GM12865 (cell line): Measurements from ENCODE around the gene IGSF23.

Experiments
- DNase-seq: peaks from one replicate; pipeline ENCODE4 v3.0.0; 2010; ENCODE audit warnings: low read depth
- H3K4me3 ChIP-seq: 2 replicates; pipeline ENCODE4 v1.5.1; 2011; ENCODE audit warnings: mild to moderate bottlenecking, low read depth, low read length, control low read depth
- CTCF ChIP-seq: IDR thresholded peaks from 2 replicates; pipeline ENCODE4 v1.5.1; 2011; ENCODE audit warnings: low read length, control low read depth, low read depth, inconsistent platforms; ENCODE audit not compliant: insufficient read depth; ENCODE audit errors: missing control alignments

The IGSF23 gene

DNA sequence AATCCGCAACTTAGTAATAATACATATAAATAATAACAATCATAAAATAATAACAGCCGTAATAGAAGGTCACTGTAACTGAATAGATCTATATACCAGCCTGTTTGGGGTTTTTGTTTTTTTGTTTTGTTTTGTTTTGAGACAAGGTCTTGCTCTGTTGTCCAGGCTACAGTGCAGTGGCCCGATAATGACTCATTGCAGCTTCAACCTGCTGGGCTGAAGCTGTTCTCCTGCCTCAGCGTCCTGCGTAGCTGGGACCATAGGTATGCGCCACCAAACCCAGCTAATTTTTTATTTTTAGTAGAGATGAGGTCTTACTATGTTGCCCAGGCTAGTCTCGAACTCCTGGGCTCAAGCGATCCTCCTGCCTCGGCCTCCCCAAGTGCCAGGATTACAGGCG is 950 bp downstream of the IGSF23 start:
- TF ChIP-seq CTCF, result no peak
- H3K4me3 ChIP-seq, result no peak overlapping the region
- no peak for DNase-seq

- no peak for TF ChIP-seq CTCF
- DNase-seq, result no peak
- no peak overlapping the region for H3K4me3 ChIP-seq
Measured at GRCh38 chr19:44615863-44616247, 2.5 kb downstream of the IGSF23 start.

- DNase-seq, result no peak
- TF ChIP-seq CTCF, result no peak
Measured at GRCh38 chr19:44617110-44617880, 3.9 kb downstream of the IGSF23 start.

DNA sequence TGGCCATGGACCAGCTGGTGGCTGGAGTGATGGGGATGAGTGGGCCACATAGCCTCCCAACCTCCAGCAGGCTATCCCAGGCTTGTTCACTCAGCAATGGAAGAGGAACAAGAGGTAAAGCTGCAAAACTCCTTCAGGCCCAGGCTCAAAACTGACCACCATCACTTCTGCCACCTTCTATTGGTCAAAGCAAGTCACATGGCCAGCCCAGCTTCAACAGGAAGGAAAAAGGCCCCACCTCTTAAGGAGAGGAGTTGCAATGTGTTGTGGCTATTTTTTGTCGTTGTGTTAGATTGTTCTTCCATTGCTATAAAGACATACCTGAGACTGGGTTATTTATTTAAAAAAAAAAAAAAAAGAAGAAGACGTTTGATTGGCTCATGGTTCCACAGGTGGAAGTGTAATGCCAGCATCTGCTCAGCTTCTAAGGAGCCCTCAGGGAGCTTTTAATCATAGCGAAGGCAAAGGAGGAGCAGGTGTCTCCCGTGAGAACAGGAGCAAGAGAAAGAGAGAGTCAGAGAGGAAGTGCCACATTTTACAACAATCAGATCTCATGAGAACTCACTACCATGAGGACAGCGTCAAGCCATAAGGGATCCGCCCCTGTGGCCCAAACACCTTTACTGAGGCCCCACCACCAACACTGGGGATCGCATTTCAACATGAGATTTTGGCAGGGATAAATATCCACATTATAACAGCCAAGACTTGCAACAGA is 5.4 kb downstream of the IGSF23 start:
- no peak for DNase-seq
- no peak for TF ChIP-seq CTCF
- H3K4me3 ChIP-seq, result no peak overlapping the region

More at GRCh38 chr19:44617110-44617880, 3.9 kb downstream of the IGSF23 start:
- no peak overlapping the region for H3K4me3 ChIP-seq

DNA sequence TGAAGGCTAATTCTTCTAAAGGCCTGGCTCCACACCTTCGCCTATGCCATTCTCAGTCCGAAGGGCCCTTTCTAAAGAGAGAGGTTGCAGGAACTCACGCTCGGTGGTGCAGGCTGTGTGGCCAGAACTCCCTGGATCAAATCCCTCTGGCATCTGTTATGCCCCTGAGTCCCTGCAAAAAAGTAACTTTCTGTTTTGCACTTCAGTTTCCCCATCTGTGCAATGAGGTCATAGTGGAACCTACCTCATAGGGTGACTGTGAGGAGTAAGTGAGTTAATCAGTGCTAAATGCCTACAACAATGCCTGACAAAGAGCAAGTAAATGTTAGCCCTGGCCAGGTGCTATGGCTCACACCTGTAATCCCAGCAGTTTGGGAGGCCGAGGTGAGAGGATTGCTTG is 7.3 kb downstream of the IGSF23 start:
- no peak overlapping the region for H3K4me3 ChIP-seq
- no peak for TF ChIP-seq CTCF
- DNase-seq, result no peak

- DNase-seq, result no peak
- H3K4me3 ChIP-seq, result no peak overlapping the region
- no peak for TF ChIP-seq CTCF
Measured at GRCh38 chr19:44621367-44621766, 8.0 kb downstream of the IGSF23 start.
